ENCODE measurements around the gene GYPB.
"Not testable (repeated sequence)": the region's sequence is repeated elsewhere in the genome, so short reads cannot be mapped to it uniquely, and the experiment has no call there.

DNA sequence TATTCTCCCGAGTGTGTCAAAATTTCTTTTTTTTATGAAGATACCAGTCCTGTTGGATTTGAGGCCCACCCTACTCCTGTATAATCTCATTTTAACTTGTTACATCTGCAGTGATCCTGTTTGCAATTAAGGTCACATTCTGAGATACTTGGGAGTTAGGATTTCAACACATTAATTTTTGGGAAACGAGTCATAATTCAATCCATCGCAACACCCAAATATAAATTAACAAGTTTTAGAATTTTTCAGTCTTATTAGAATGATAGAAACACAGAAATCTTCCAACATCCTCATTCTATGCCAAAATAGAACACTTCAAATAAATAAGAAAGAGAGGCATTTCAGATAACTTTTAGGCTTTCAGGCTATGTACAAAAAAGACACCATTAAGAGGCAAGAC is 36.2 kb upstream of the GYPB start:
- TF ChIP-seq CTCF (IDR thresholded peaks at IDR 0.05); POLR2AphosphoS5 (IDR thresholded peaks at IDR 0.05; ENCODE audit: low read depth, low read length); TCF7L2 (IDR thresholded peaks at IDR 0.05; ENCODE audit: low read depth, low read length); SIN3A (IDR thresholded peaks at IDR 0.05; ENCODE audit: borderline replicate concordance, insufficient read depth, low read depth, low read length): not testable (repeated sequence)
- TF ChIP-seq, protein P1, sequence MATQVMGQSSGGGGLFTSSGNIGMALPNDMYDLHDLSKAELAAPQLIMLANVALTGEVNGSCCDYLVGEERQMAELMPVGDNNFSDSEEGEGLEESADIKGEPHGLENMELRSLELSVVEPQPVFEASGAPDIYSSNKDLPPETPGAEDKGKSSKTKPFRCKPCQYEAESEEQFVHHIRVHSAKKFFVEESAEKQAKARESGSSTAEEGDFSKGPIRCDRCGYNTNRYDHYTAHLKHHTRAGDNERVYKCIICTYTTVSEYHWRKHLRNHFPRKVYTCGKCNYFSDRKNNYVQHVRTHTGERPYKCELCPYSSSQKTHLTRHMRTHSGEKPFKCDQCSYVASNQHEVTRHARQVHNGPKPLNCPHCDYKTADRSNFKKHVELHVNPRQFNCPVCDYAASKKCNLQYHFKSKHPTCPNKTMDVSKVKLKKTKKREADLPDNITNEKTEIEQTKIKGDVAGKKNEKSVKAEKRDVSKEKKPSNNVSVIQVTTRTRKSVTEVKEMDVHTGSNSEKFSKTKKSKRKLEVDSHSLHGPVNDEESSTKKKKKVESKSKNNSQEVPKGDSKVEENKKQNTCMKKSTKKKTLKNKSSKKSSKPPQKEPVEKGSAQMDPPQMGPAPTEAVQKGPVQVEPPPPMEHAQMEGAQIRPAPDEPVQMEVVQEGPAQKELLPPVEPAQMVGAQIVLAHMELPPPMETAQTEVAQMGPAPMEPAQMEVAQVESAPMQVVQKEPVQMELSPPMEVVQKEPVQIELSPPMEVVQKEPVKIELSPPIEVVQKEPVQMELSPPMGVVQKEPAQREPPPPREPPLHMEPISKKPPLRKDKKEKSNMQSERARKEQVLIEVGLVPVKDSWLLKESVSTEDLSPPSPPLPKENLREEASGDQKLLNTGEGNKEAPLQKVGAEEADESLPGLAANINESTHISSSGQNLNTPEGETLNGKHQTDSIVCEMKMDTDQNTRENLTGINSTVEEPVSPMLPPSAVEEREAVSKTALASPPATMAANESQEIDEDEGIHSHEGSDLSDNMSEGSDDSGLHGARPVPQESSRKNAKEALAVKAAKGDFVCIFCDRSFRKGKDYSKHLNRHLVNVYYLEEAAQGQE (IDR thresholded peaks at IDR 0.05; ENCODE audit: insufficient read depth in 1 of 2, low read depth in 2 of 2, low read length in 1 of 2): not testable (repeated sequence)
